ENCODE measurements around the gene XRCC4. TPM values are rescaled to one million over a fixed set of nuclear protein-coding genes. Genes with fewer than 3 reads are reported as not detected.
A peak's percentile ranks its signal among the peaks of the same experiment; 100 is the strongest.

XRCC4 gene
- total RNA-seq, 1 experiment from 2014 or later = 24.6 TPM

- Histone ChIP-seq H3K27me3 (ENCODE audit: insufficient read depth, low read length) (no peaks in the 10 kb centered on the region), H3K9me2 (ENCODE audit: insufficient read depth) (no peaks in the 10 kb centered on the region), H3K79me2 (ENCODE audit: insufficient read depth, low read length) (peaks cover 71% of the 10 kb centered on the region), H2AFZ (ENCODE audit: low read depth, low read length, poor library complexity, severe bottlenecking) (no peak overlapping the region), H3K4me1 (ENCODE audit: control insufficient read depth in 1 of 2, insufficient read depth in 2 of 2, low read length in 2 of 2) (peaks cover 44 to 55% of the 10 kb centered on the region in 2 experiments), H3K4me3 (replicated peaks in 1 of 2; ENCODE audit: low read depth in 1 of 2, low read length in 2 of 2) (peak overlapping the region in 1 of 2 experiments; percentile 48; a peak in 2 of 4 replicates), H4K20me1 (ENCODE audit: insufficient read depth) (no peaks in the 10 kb centered on the region), H3K9me3 (ENCODE audit: control insufficient read depth in 1 of 2, insufficient read depth in 1 of 2, low read depth in 1 of 2, low read length in 2 of 2) (peaks cover 0 to 4% of the 10 kb centered on the region in 2 experiments; a peak in 1 of 4 replicates), H3K27ac (ENCODE audit: low read depth, low read length) (peak overlapping the region; percentile 66), H3K4me2 (ENCODE audit: low read length) (peak overlapping the region; percentile 74), H3K36me3 (ENCODE audit: control insufficient read depth in 1 of 2, insufficient read depth in 2 of 2, low read length in 2 of 2) (peaks cover 0 to 4% of the 10 kb centered on the region in 2 experiments; a peak in 1 of 4 replicates), H3K9ac (ENCODE audit: low read length) (peak overlapping the region; percentile 39)
- ChIA-PET RAD21 (ENCODE audit: low non-redundant PET in 1 of 2, low total read pairs in 2 of 2, uncharacterized antibody in 2 of 2, unreplicated experiment in 2 of 2) (no interaction called here), CTCF (no interaction called here), POLR2A (interaction anchor here (1.0 kb wide), 1 partner anchor 18 kb away, joined by 7 read pairs; the partner anchor contains the start of genes TMEM167A and XRCC4)
- peak; percentile 45 for ATAC-seq
- DNase-seq (ENCODE audit: low read depth, low spot score) = no peak
- intact Hi-C loops (cut with micrococcal nuclease) = loop anchor here (5.0 kb wide), 1 partner anchor 133 kb away; no protein-coding TSS in a partner anchor
- TF ChIP-seq POLR2AphosphoS5 (IDR thresholded peaks at IDR 0.05; ENCODE audit: low read depth, low read length) (no peak), SRF (IDR thresholded peaks at IDR 0.05; ENCODE audit: low read depth) (no peak), ELF1 (IDR thresholded peaks at IDR 0.05; ENCODE audit: borderline replicate concordance, low read depth) (no peak), SP1 (IDR thresholded peaks at IDR 0.05; ENCODE audit: low read depth) (no peak), CBX3 (IDR thresholded peaks at IDR 0.05; ENCODE audit: low read depth) (no peak), ZNF274 (IDR thresholded peaks at IDR 0.05; ENCODE audit: low read depth, low read length) (no peak), EZH2 (IDR thresholded peaks at IDR 0.05) (no peak), EGR1 (IDR thresholded peaks at IDR 0.05; ENCODE audit: low read depth) (no peak), TCF7L2 (IDR thresholded peaks at IDR 0.05; ENCODE audit: borderline replicate concordance, extremely low read depth, insufficient read depth, insufficient read length) (no peak), RAD21 (IDR thresholded peaks at IDR 0.05; ENCODE audit: low read depth) (no peak), EZH2phosphoT487 (IDR thresholded peaks at IDR 0.05; ENCODE audit: borderline replicate concordance) (no peak), MAX (IDR thresholded peaks at IDR 0.05) (no peak), CEBPB (IDR thresholded peaks at IDR 0.05; ENCODE audit: low read depth) (no peak), ZFX (IDR thresholded peaks at IDR 0.05) (no peak), POLR2A (IDR thresholded peaks at IDR 0.05; ENCODE audit: borderline replicate concordance, extremely low read depth, insufficient read depth, insufficient read length) (no peak), SIN3A (IDR thresholded peaks at IDR 0.05; ENCODE audit: low read depth) (no peak), YY1 (IDR thresholded peaks at IDR 0.05; ENCODE audit: extremely low read depth, insufficient replicate concordance, low read depth, low read length) (no peak)
- TF ChIP-seq, protein P1, sequence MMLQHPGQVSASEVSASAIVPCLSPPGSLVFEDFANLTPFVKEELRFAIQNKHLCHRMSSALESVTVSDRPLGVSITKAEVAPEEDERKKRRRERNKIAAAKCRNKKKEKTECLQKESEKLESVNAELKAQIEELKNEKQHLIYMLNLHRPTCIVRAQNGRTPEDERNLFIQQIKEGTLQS (IDR thresholded peaks at IDR 0.05) = no peak
- TF ChIP-seq, protein P2, sequence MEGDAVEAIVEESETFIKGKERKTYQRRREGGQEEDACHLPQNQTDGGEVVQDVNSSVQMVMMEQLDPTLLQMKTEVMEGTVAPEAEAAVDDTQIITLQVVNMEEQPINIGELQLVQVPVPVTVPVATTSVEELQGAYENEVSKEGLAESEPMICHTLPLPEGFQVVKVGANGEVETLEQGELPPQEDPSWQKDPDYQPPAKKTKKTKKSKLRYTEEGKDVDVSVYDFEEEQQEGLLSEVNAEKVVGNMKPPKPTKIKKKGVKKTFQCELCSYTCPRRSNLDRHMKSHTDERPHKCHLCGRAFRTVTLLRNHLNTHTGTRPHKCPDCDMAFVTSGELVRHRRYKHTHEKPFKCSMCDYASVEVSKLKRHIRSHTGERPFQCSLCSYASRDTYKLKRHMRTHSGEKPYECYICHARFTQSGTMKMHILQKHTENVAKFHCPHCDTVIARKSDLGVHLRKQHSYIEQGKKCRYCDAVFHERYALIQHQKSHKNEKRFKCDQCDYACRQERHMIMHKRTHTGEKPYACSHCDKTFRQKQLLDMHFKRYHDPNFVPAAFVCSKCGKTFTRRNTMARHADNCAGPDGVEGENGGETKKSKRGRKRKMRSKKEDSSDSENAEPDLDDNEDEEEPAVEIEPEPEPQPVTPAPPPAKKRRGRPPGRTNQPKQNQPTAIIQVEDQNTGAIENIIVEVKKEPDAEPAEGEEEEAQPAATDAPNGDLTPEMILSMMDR (IDR thresholded peaks at IDR 0.05 in 2 of 3, conservative IDR thresholded peaks at IDR 0.05 in 1 of 3; ENCODE audit: borderline replicate concordance in 1 of 3, insufficient read depth in 1 of 3, low read depth in 2 of 3, low read length in 2 of 3) = no peak
- TF ChIP-seq, protein P3, sequence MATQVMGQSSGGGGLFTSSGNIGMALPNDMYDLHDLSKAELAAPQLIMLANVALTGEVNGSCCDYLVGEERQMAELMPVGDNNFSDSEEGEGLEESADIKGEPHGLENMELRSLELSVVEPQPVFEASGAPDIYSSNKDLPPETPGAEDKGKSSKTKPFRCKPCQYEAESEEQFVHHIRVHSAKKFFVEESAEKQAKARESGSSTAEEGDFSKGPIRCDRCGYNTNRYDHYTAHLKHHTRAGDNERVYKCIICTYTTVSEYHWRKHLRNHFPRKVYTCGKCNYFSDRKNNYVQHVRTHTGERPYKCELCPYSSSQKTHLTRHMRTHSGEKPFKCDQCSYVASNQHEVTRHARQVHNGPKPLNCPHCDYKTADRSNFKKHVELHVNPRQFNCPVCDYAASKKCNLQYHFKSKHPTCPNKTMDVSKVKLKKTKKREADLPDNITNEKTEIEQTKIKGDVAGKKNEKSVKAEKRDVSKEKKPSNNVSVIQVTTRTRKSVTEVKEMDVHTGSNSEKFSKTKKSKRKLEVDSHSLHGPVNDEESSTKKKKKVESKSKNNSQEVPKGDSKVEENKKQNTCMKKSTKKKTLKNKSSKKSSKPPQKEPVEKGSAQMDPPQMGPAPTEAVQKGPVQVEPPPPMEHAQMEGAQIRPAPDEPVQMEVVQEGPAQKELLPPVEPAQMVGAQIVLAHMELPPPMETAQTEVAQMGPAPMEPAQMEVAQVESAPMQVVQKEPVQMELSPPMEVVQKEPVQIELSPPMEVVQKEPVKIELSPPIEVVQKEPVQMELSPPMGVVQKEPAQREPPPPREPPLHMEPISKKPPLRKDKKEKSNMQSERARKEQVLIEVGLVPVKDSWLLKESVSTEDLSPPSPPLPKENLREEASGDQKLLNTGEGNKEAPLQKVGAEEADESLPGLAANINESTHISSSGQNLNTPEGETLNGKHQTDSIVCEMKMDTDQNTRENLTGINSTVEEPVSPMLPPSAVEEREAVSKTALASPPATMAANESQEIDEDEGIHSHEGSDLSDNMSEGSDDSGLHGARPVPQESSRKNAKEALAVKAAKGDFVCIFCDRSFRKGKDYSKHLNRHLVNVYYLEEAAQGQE (IDR thresholded peaks at IDR 0.05; ENCODE audit: low read depth) = no peak
- no TSS peak for BruUV-seq (replicated peaks)
Measured at GRCh38 chr5:83095163-83095956, 18.0 kb downstream of the XRCC4 start.
